ENCODE measurements around the gene RNF220.

RNF220 gene

DNA sequence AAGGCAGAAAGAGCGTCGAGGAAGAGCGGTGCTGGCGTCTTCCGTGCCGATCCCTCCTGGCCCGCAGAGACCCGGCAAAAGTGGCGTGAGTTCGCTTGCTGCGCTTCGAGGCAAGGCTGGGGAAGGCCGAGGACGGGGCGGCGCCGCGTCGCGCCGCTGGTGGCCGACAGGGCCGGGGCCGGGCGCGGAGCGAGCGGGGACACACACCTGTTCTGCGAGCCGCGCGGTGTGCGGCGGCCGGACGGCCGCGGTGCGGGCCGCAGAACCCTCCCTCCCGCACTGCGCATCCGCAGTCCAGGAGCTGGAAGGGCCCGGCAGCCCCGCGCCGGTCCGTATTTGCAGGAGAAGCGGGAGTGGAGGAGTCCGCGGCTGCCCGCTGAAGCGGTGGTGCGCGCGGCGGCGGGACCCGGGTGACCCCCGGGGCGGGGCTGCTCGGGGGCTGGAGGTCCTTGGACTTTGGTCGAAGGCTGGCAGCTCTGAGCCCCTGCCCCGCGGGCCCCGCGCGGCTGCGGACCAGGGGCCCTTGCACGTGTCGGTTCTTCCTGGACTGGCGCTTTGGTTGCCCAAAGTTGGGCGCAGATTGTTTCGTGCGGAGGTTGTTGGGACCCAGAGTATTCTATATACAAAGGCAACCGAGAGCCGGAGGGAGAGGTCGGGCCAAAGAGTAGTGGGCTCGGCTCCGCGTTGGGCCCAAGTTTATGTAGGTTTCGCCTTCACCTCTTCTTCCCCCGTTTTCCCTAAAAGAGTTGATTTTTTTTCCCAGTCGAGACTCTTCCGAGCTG is 2.6 kb downstream of the RNF220 start:
- no peak for DNase-seq

DNA sequence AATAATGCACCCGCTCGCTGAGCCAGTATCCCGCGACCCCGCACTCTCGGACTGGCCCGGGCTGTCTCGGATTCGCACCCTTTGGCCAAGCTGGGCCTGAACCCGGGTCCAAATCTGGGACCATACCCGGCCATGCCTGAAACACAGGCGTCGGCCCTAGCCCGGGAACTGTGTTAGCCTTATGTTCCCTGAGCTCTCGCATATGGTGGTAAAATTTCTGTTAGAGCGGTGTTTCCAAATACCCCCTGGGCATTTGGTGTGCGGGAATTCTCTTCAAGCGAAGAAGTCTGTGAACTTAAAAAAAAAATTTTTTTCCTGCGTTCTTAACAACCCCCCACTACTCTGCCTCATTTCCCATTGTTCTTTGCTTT is 3.1 kb downstream of the RNF220 start:
- no peak for DNase-seq

DNA sequence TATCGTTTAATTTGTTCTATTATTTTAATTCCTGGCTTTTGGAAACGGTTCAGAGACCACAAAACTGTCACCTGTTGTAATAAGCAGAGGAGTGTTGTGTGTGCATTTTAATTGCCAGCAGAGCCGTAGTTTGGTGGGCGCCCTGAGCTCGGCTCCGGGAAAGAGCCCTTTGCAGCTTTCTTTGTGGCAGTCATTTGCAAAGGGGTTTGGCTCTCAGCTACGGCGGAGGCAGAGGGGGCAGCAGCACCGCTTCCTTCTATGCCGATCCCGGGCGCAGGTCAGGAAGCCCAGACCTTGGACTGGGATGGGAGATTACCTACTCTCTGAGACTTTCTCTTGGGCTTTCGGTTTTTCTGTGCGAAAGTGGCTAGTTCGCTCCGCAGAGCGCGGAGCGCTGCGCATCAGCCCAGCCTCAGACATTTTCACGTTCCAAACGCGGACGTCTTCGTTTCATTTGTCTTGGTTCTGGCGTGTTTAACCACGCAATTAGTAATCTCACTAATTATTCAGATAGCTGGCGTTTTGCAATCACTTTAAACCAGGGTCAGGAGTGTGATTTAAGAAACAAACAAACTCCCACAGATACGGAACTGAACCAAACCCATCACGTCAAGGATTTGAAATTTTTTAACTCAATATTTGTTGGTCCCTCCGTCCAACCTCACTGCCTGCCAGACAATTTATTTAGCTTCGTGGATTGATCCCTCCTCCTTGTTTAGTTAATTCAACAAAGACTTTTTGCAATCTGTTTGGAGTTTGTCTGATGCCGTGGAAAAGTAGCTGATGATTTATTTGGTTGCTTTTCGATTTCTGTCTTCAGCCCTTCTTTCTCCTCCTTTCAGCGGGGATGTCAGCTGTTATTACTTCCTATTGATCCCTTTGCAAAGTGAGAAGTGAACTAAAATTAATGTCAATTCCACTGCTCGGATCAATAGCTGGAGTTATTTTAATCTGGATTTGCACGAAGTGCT is 3.9 kb downstream of the RNF220 start:
- DNase-seq: peak; percentile 16

DNA sequence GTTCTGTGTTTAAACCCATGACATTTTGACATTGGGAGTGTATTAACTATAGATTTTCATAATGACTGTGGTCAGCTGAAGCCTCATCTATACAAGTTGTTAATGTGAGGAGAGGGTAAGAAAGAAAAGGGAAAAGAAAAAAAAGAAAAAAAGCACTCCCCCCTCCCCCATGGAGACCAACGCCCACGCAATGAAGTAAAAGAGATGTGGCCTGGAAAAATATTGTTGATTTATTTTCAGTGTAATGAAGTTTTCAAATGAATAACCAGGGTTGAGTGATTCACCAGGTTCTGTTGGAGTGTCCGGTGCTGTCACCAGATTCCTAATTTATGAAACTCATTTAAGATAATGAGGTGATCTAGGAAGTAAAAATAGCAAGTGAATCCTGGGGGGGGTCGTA is 4.7 kb downstream of the RNF220 start:
- DNase-seq: no peak

DNA sequence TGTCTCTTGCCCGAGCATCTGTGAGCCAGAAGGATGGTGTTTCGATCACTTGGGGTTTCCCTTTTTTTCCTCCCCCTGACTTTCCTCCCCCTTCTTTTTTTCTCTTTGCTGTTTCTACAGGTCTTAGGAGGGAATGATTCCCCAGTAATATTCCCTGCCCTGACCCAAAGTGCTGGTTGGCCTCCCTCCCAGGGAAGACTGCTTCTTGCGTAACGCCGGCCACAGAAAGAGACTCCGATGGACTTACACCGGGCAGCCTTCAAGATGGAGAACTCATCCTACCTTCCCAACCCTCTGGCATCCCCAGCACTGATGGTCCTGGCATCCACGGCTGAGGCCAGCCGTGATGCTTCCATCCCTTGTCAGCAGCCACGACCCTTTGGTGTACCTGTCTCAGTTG is 6.8 kb downstream of the RNF220 start:
- no peak for DNase-seq

DNA sequence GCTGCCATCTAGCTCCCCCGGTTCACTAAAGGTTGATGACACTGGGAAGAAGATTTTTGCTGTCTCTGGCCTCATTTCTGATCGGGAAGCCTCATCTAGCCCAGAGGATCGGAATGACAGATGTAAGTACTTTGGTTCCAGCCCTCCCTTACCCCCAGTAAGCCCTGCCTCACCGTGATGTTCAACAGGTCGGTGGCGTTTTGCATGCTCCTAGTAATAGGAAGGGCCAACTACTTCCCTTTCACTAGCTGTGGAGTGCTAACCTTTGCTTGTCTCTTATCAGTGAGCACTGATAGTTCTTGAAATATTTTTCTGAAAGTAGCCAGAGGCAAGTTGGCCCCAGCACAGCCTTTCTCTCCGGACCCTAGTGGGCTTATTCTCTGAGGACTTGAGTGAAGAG is 7.5 kb downstream of the RNF220 start:
- DNase-seq: no peak

DNA sequence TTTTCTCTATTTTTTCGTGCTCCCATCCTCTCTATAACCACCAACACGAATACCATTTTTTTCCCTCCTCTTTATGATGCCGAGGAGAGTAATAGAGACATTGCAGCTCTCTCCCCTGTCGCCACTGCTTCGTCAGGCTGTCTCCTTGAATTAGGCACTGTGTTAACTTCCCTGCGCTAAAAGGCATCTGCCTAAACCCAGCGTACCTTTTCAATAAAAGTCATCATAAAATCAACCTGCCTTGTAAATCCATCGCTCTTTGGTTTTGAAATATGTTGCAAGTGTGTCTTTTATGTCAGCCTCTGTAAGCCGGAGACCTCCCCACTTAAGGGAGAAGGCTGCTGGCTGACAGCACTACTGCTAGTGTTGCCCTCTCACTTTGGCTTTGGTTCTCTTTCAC is 8.7 kb downstream of the RNF220 start:
- DNase-seq: no peak

DNA sequence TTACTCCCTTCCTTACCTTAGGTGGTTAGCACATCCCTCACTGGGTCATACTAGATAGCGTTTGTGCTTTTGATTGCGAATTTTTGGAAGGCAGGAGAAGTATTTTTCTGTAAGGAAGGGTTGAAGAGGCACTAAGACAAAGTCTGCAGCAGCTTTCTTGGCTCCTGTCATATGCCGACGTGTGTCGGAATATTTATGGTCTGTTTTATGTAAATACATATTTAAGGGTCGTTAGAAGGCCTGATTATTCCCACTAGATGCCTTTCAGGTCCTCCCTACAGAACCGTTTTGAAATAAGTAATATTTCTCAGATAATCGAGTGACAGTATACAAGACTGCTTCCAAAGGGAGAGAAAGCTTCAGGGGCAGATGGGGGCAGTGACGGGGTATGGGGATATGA is 10.0 kb downstream of the RNF220 start:
- DNase-seq: no peak

DNA sequence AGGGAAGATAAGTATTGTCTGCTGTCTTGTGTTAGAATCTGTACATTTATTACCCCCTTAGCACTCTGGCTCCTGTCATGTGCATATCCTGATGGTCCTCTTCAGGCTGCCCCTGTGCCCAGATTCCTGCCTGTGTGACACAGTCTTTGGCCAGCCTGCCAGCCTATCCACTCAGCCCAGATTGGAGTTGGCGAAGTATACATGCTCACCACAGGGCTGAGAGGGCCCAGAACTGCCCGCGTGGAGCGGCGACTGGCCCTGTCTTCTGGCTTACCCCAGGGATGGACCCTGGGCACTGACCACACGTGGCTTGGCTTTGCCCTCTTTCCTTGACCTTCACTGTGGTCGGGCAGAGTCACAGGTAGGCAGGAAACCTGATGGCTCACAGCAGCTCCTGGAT is 11.4 kb downstream of the RNF220 start:
- DNase-seq: no peak

DNA sequence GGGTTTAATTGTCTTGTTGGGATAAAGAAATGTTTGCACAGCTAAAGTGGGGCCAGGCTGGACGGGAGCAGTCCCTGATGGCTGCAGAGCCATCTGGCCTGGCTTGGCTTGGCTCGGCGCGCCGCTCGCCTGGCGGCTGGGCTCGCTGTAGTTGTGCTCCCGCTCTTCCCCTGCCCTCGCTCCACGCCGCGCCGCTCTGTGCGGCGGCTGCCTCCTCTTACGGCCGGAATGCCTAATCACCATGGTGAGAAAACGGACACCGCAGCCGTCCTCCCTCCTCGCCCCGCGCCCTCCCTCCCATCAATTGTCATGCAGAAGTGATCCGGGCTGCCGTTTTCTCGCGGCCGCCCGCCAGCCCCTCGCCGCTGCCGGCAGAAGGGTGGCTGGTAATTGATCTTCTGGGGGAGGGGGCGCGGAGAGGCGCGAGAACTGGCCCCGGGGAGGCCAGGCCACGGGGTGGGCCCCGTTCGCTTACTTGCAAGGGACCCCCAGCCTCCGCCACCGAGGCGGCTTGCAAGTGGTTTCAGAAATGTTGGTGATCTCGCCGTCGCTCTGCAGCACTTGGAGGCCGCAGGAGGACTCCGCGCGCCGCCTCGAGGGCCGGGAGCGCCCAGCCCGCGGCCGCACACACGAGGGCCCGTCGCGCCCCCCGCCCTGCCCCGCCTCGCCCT is 12.4 kb downstream of the RNF220 start:
- DNase-seq: no peak

DNA sequence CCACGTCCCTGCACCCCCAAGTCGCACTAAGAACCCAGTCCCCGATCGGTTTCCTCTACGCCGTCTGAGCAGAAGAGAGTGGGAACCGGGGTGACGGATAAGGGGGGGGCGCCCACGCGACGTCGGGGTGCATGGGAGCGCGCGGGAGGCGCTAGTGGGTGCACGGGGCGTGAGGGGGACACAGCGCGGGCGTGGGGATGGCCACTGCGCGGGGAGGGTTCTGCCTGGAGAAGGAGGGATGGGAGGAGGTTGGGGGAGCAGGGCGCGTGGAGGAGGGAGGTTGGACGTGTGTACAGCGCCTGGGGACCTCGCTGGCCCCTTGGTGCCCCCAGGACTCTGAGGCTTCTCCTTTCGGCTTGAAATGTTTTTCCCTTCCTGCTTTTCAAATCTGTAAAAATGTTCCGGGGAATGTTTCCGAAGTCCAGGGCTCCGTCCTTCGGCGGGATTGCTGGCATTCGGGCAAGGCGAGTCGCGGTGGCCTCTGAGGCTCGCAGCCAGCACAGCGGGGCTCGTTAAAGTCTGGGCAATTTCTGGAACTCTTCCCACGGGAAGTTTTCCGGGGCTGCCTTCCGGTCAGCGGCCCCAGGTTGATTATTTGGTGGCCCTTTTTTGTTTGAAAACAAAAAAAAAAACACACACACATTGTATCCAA is 13.1 kb downstream of the RNF220 start:
- no peak for DNase-seq

DNA sequence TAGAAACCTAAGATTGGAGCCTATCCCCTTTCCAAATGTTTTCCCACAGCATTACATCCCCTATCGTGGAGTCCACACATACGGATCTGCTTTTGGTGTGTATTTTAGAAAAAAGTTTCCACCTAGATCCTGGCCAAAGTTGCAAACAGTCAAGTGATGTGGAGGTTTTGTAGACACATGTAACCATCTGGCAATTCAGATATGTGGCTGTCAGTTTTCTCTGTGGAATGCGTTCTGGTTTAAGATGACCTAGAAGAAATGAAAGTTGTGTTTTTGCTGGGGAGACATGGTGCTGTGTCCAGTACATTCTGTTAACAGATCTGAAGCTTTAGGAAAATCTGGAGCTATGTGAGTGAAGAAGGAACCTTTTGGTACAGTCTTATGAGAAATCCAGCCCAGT is 14.8 kb downstream of the RNF220 start:
- no peak for DNase-seq

DNA sequence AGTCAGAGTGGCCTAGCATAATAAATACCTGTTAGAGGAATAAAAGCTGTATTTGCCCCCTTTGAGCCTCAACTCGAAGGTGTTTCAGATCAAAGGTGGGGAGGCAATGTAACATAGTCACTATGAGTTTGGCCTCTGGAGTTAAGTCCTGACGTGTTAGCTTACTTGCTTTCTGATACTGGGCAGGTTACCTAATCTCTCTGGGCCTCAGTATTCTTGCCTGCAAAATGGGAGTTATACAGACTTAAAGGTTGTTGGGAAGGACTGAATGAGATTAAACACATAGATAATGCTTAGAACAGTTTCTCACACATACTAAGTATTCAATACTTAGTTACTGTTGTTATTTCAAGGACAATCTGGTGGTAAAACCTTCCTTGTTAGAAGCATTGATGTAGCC is 15.5 kb downstream of the RNF220 start:
- no peak for DNase-seq

DNA sequence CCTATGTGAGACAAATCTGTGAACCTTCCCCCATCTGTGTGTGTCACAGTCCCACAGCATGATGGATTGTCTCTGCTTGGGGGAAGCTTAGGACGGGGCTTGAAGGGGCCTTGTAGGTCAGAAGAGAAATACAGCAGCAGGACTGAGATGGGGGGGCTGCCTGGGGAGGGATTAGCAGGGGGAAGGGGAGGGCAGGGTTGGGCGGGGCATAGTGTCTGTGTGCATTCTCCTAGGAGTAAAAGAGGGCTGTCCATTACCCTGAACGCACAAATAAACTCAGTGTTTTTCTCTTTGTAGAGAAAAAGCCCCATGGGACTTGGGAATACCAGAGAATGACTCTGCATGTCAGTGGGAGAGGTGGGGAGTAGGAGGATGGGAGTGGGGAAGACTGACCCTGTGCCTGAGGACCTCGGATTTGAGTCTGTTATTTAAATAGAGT is 16.4 kb downstream of the RNF220 start:
- no peak for DNase-seq

DNA sequence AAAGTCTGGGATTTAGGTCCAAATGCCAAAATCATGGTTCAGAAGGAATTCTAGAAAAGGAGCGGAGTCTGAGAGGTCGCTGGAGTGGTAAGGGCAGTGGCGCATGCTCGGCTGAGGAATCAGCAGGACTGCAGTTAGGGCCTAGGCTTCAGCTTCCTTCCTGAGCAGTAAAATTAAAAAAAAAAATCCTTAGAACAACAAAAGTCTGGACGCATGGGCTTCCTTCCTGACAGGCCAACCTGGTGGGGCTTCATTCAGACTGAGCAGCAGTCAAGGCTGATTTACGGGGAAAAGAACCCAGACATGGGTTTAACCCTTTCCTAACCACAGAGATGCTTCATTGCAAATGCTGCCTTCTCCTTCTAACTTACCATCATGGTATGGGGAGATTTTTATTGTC is 17.1 kb downstream of the RNF220 start:
- DNase-seq: no peak

DNA sequence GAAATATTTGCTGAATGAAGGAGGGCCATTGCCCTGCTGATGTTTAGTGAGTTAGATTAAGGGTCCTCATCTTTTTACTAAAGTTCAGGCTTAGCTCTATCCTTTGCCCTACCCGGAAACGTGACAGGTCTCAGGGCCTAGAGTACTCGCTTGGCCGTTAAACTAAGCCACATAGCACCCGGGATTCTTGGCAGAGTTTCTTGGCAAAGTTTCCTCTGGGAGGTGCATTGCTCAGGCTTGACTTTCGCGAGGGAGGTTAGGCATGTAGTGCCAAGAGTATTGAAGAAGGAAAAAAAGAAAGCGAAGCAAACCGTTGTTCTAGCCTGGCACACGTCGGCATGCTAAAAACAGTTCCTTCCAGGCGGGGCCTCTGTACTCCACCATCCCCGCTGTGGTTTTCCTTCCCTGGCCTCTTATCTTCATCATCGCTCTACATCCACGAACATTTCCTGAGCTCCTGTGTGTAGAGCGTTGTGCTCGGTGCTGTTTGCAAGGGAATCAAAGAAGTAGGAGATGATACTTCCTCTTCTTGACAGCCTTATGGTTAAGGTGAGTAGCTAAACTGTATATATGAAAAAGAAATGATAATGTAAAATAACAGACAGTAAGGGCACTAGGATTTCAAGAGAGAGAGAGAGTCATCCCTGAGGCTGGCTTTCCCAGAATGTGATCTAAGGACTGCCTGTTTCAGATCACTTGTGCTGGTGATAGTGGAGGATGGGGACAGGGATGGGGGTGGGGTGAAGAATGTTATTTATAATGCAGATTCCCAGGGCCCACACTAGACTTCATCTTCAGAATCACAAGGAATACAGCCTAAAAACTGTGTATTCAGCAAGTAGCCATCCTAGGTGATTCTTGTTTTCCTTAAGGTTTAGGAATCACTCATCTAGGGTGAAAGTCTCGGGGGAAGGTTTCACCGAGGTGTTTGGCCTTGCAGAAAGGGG is 18.8 kb downstream of the RNF220 start:
- DNase-seq: no peak

DNA sequence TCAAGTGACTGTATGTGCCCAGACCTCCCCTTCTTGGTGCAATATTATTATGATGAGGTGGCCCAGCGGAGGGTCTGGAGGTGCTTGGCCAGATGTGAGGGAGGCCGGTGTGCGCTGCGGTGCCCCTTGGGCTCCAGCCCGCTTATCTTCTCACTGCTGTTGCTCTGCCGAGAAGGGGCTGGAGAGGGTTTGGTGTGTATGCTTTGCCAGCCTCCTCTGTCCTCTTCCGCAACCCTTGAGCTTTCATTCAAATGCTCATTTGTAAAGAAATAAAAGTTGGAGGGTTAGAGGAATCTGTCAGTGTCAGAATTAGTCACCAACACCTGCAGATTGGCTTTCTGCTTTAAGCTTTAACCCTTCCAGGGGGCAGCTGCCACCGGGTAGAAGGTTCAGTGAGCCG is 19.7 kb downstream of the RNF220 start:
- no peak for DNase-seq

DNA sequence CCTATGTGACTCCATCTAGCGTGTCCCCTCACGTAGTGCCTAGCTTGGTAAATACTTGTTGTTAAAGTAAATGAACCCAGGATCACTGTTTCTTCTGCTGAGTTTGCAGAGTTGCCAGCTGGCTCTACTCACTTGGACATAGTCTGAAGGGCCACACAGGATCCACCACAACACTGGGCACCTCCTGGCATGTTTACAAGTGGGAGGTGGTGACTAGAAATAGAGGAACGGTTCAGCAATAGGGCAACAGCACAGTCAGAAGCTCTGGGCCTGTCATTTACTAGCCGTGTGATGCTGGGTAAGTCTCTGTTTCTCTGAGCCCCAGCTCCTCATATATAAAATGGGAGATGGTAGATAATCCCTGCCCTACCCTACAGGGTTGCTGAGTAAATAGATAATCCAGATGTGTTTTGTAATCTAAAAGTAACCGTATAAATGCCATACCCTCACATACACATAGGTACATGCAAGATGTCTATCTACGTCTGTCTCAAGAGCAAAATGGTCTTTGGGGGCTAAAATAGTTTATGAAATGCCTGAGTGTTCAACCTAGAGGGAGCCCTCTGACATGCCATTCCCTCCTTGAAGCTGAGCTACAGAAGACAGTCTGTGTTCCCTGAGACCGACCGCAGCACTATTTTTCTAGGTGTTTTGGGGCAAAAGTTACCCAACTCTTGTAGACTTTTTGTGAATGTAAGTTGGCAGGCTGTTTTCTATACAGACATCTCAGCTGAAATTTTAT is 20.5 kb downstream of the RNF220 start:
- no peak for DNase-seq

DNA sequence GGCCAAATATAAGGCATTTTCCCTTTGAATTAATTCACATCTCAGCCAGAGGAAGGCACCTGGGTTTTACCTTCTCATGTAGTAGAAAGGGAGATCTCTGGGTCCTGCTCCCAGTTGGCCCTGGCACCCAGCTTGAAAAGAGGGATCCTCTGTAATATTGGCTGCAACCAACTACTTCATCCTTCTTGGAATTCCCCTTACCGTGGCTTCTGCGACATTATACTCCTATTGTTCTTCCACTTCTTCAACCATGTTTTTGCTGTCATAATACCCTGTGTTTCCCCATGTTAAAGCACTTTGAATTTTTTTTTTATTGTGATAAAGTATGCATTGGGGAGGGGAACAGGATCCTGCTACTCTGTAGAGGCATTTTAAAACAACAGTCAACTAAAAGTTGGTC is 26.8 kb downstream of the RNF220 start:
- DNase-seq: no peak

DNA sequence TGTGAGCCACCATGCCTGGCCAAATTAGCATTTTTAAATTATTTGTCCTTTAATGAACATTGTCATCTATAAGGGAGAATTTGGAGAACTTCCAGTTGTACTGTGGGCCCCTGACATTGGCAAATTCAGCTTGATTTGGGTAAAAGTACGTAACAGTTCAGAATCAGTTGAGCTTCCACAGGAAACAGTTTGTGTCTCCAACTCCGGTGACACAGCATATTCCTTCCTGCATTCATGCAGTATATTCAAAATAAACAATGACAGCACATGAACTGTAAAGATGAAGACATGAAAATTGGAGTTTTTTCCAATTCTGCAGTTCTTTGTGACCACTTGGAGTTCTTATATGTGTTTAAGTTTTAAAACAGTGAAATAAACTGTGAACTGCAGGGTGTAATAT is 28.2 kb downstream of the RNF220 start:
- DNase-seq: no peak

All from CD4-positive, alpha-beta T cell treated with Interleukin-17A for 1 hour (primary cell).